ENCODE results near the gene TMED6.
A peak's percentile ranks its signal among the peaks of the same experiment; 100 is the strongest.

The TMED6 gene

GRCh38 chr16:69329369-69330285 is 22.0 kb downstream of the TMED6 start:
- peak overlapping the region; percentile 70 for H3K4me3 ChIP-seq (ENCODE audit: low read depth, low read length)
- no peak for TF ChIP-seq CTCF (IDR thresholded peaks at IDR 0.05; ENCODE audit: borderline replicate concordance, insufficient read depth, low read depth, low read length)

GRCh38 chr16:69328854-69329316 is 22.7 kb downstream of the TMED6 start:
- TF ChIP-seq CTCF (IDR thresholded peaks at IDR 0.05; ENCODE audit: borderline replicate concordance, insufficient read depth, low read depth, low read length), result no peak
- no peak overlapping the region for H3K4me3 ChIP-seq (ENCODE audit: low read depth, low read length)

DNA sequence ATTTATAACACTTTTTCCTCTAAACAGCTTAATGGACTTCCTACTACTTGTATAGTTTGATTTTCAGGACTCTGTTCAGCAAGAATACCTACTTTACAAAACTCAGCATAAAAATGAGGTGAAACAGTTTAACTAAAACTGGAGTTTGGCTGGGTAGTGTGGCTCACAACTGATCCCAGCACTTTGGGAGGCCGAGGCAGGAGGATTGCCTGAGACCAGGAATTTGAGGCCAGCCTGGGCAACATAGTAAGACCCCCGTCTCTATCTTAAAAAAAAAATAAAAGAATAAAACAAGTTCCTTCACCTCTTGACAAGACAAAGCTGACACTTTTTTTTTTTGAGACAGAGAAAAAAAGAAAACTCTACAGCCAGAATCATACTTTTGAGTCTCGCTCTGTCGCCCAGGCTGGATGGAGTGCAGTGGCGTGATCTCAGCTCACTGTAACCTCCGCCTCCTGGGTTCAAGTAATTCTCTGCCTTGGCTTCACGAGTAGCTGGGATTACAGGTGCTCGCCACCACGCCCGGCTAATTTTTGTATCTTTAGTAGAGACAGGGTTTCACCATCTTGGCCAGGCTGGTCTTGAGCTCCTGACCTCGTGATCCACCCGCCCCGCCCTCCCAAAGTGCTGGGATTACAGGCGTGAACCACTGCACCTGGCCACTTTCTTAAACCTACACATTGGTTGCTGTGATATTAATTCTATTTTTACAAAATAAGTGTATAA is 23.8 kb downstream of the TMED6 start:
- no peak for TF ChIP-seq CTCF (IDR thresholded peaks at IDR 0.05; ENCODE audit: borderline replicate concordance, insufficient read depth, low read depth, low read length)
- no peak overlapping the region for H3K4me3 ChIP-seq (ENCODE audit: low read depth, low read length)

GRCh38 chr16:69326172-69326873 is 25.3 kb downstream of the TMED6 start:
- no peak overlapping the region for H3K4me3 ChIP-seq (ENCODE audit: low read depth, low read length)
- no peak for TF ChIP-seq CTCF (IDR thresholded peaks at IDR 0.05; ENCODE audit: borderline replicate concordance, insufficient read depth, low read depth, low read length)

GRCh38 chr16:69325784-69326171 is 25.8 kb downstream of the TMED6 start:
- TF ChIP-seq CTCF (IDR thresholded peaks at IDR 0.05; ENCODE audit: borderline replicate concordance, insufficient read depth, low read depth, low read length), result no peak
- H3K4me3 ChIP-seq (ENCODE audit: low read depth, low read length), result no peak overlapping the region

DNA sequence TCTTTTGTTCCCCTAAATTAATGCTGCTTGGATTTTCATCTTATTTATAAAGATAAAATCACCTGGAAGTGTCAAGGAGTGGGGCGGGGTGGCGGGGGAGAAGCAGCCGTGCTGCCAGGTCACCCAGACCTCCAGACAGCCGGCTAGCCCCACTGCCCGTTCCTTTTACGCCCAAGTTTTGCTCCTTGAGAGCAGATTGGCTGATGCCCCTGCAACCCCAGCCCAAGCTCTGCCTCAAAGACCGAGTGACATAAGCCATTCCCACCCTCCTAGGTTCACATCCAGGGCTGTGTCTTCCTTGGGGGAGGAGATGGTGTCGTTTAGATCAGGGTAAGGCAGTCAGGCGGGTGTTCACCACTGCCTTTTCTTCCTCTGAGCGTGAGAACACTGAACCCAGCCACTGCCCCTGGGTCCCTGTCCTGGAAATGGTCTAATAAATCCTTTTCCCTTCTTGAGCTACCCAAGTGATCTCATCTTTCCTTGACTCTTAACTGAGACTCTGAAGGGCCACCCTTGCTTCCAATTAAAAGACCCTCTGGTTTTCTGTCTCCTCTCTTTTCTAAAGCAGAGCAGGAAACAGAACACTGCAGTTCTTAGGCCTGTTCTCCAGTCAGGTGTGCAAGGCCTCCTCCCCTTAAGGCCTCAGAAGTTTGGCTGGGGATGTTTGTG is 26.9 kb downstream of the TMED6 start:
- H3K4me3 ChIP-seq (ENCODE audit: low read depth, low read length), result no peak overlapping the region
- TF ChIP-seq CTCF (IDR thresholded peaks at IDR 0.05; ENCODE audit: borderline replicate concordance, insufficient read depth, low read depth, low read length), result no peak
